NT2/D1 (cell line): ENCODE results near the gene CXCL8.

Experiments used
- DNase-seq: peaks from one replicate; pipeline ENCODE4 v3.0.0-alpha.2; 2011; ENCODE audit warnings: low read depth, low spot score
- H3K27me3 ChIP-seq: 2 replicates; pipeline ENCODE4 v1.6.0; 2011; ENCODE audit warnings: mild to moderate bottlenecking; ENCODE audit not compliant: insufficient read length, insufficient read depth
- H3K36me3 ChIP-seq: 2 replicates; pipeline ENCODE4 v1.6.1; 2011; ENCODE audit warnings: mild to moderate bottlenecking, low read length, mixed read lengths; ENCODE audit not compliant: insufficient read depth, insufficient read length
- H3K4me1 ChIP-seq: 2 replicates; pipeline ENCODE4 v1.5.1; 2011; ENCODE audit not compliant: insufficient read depth, insufficient read length
- H3K4me3 ChIP-seq: 2 replicates; pipeline ENCODE4 v1.5.1; 2011; ENCODE audit warnings: low read depth; ENCODE audit not compliant: insufficient read length
- H3K9ac ChIP-seq: 2 replicates; pipeline ENCODE4 v1.6.0; 2011; ENCODE audit warnings: low read depth; ENCODE audit not compliant: insufficient read length
- H3K9me3 ChIP-seq: 2 replicates; pipeline ENCODE4 v1.5.1; 2011; ENCODE audit warnings: mild to moderate bottlenecking, low read length; ENCODE audit not compliant: insufficient read depth
- SUZ12 ChIP-seq: IDR thresholded peaks from 2 replicates; pipeline ENCODE4 v1.6.1; 2011; ENCODE audit not compliant: insufficient read length, insufficient read depth; ENCODE audit errors: extremely low read depth
- YY1 ChIP-seq: IDR thresholded peaks from 2 replicates; pipeline ENCODE4 v1.6.1; 2011; ENCODE audit not compliant: insufficient read length, insufficient read depth
- ZNF274 ChIP-seq: IDR thresholded peaks from 2 replicates; pipeline ENCODE4 v1.6.1; 2011; ENCODE audit warnings: mild to moderate bottlenecking, low read depth, low read length

The CXCL8 gene

DNA sequence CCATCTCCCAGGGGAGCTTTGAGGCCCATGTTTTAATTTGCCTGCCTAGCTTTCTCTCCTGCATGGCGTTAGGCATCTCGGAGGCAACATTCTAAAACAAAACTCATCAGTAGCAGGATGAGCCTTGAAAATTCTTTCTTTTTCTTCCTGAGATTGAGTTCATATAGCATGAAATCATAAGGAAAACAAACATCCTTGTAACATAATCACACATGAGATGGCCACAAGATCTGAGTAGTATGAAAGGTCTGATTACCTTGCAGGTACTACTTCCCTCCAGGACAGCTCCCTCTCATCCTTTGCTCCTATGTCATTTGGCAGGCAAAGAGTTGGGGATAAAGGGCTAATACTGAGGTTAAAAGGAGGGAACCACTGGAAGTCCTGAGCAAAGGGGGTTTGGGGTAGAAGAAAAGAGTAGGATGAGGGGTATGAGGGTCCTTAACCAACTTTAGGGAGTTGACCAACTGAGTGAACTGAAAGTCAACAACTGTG, 37.5 kb upstream of the CXCL8 start:
- no peaks in the 10 kb centered on the region for H3K27me3 ChIP-seq
- H3K4me3 ChIP-seq: no peak overlapping the region
- no peak for TF ChIP-seq SUZ12
- TF ChIP-seq ZNF274: no peak
- TF ChIP-seq YY1: no peak
- no peaks in the 10 kb centered on the region for H3K9me3 ChIP-seq
- H3K36me3 ChIP-seq: no peaks in the 10 kb centered on the region
- H3K9ac ChIP-seq: no peak overlapping the region
- no peak for DNase-seq
- H3K4me1 ChIP-seq: no peaks in the 10 kb centered on the region

DNA sequence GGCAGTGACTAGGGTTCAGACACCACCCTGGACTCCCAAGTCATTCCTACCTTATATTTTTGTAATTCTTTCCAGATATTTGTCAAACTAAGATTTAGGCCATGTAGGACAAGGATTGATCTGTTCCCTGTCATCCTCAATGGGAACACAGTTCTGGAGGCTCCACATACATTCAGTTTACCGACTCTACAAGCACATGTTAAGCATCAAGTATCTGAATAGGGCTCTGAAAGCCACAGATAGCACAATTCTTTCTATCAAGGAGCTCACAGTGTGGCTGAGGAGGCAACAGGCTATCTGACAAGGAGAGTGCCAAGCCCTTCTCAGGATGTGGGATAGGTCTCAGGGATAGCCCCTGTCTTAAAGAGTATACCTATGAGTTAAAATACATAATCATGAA, 37.0 kb upstream of the CXCL8 start:
- Histone ChIP-seq H3K4me1 (no peaks in the 10 kb centered on the region), H3K9me3 (no peaks in the 10 kb centered on the region), H3K9ac (no peak overlapping the region), H3K36me3 (no peaks in the 10 kb centered on the region), H3K4me3 (no peak overlapping the region), H3K27me3 (no peaks in the 10 kb centered on the region)
- no peak for TF ChIP-seq ZNF274
- DNase-seq: no peak

DNA sequence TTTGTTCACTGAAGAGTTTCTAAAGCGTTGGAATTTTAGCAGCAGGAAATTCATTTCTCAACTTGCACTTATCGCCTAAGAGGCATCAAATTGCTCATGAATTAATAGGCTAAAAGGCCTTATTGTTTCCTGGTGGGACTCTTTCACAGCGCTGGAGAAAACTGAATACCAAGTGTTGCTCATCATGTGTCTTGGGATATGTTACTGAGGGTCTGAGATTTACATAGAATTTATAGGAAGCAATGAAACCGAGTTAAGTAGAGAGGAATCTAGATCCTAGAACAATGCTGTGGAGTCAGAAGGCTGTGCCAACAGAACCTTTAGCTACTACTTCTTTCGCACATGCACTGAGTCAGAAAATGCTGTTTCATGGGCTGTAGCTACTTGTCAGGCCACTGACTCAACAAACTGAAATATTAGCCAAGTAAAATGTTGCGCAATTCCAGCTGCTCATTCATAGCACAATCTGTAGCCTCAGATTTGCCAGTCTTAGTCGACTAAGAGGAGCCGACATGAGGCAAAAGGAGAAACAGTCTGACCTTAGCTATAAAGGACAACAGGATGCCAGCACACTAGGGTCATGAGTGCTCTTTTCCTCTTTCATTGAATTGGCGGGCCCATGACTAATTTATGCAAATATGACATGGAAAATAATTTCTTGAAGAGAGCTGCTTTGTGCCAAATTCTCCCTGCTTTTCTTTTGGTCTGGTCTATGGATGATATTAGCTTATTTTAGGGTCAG, 35.9 kb upstream of the CXCL8 start:
- no peak for DNase-seq

GRCh38 chr4:73705056-73705432, 35.3 kb upstream of the CXCL8 start:
- Histone ChIP-seq H3K4me3 (no peak overlapping the region), H3K36me3 (no peaks in the 10 kb centered on the region), H3K9ac (no peak overlapping the region), H3K27me3 (no peaks in the 10 kb centered on the region), H3K9me3 (no peaks in the 10 kb centered on the region), H3K4me1 (no peaks in the 10 kb centered on the region)
- DNase-seq: no peak
- TF ChIP-seq ZNF274: no peak
- no peak for TF ChIP-seq YY1
- no peak for TF ChIP-seq SUZ12

More for the DNA sequence above, 35.9 kb upstream of the CXCL8 start:
- Histone ChIP-seq H3K4me1 (no peaks in the 10 kb centered on the region), H3K36me3 (no peaks in the 10 kb centered on the region), H3K27me3 (no peaks in the 10 kb centered on the region), H3K9ac (no peak overlapping the region), H3K9me3 (no peaks in the 10 kb centered on the region), H3K4me3 (no peak overlapping the region)
- no peak for TF ChIP-seq ZNF274
- no peak for TF ChIP-seq SUZ12
- no peak for TF ChIP-seq YY1

DNA sequence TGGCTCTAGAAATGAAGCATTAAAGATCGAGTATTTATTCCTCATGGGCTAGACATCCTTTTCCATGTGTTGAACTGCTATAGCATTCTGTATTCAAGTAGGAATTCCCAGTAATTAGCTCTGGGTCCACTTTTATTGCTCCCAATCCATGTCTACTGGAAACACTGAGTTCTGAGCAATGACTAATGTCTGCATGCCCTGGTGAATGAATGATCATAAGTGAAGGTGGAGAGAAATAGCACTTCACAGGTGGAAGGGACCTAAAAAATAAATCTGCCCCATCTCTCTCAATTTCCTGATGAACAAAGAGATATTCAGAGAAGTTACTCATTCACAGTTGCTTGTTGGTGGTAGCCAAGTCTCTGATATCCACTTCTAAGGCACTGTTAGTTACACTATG, 34.6 kb upstream of the CXCL8 start:
- H3K4me3 ChIP-seq: no peak overlapping the region
- H3K9ac ChIP-seq: no peak overlapping the region
- TF ChIP-seq ZNF274: no peak
- no peak for TF ChIP-seq YY1
- no peaks in the 10 kb centered on the region for H3K36me3 ChIP-seq
- no peaks in the 10 kb centered on the region for H3K9me3 ChIP-seq
- no peaks in the 10 kb centered on the region for H3K27me3 ChIP-seq
- no peak for DNase-seq
- H3K4me1 ChIP-seq: no peaks in the 10 kb centered on the region

DNA sequence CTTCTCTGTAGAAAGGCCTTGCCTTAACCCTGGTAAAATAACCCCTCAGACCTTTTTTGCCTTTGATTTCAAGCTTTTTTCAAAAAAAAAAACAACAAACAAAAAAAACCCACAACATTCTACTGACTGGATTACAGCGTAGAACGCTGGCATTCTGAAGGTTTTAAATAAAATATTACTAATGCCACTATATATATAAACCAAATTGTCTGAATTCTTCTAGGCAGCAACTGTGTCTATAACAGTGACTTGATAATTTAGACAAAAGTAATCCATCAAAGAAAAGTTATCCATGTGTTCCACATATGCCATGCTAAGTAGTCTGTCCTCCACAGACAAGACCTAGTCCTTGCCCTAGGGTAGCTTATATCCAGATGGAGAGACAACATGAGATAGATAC, 33.6 kb upstream of the CXCL8 start:
- Histone ChIP-seq H3K36me3 (no peaks in the 10 kb centered on the region), H3K9ac (no peak overlapping the region), H3K4me3 (no peak overlapping the region), H3K9me3 (no peaks in the 10 kb centered on the region), H3K4me1 (no peaks in the 10 kb centered on the region), H3K27me3 (no peaks in the 10 kb centered on the region)
- DNase-seq: no peak
- TF ChIP-seq SUZ12 (no peak), YY1 (no peak), ZNF274 (no peak)

DNA sequence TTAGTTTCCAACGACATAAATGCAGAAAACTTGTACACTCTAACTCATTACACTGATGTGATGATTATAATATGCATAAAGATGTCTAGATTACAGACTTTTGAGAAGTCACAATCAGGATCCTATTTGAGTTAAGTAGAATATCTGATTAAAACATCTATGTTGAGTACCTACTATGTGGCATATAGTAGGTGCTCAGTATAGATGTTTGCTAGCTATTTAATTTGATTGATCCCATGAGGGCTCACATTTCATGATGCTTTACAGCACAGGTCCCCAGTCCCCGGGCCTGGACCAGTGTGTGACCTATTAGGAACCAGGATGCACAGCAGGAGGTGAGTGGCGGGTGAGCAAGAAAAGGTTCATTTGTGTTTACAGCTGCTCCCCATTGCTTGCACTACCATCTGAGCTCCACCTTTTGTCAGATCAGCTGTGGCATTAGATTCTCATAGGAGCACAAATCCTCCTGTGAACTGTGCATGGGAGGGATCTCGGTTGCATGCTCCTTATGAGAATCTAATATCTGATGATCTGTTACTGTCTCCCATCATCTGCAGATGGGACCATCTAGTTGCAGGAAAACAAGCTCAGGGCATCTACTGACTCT, 33.0 kb upstream of the CXCL8 start:
- TF ChIP-seq ZNF274: no peak
- TF ChIP-seq YY1: no peak
- TF ChIP-seq SUZ12: no peak
- H3K9ac ChIP-seq: no peak overlapping the region
- H3K36me3 ChIP-seq: no peaks in the 10 kb centered on the region
- no peaks in the 10 kb centered on the region for H3K27me3 ChIP-seq
- H3K9me3 ChIP-seq: no peaks in the 10 kb centered on the region
- no peak for DNase-seq
- no peak overlapping the region for H3K4me3 ChIP-seq
- H3K4me1 ChIP-seq: no peaks in the 10 kb centered on the region
